Keratinocyte (primary cell): ENCODE data around the gene PFDN5. TPM values are rescaled to one million over a fixed set of nuclear protein-coding genes. Genes with fewer than 3 reads are reported as not detected.

Experiments used
- DNase-seq: peaks from one replicate; pipeline ENCODE4 v3.0.0-alpha.2; 2011; ENCODE audit warnings: low read depth, missing footprints, low spot score
- FAIRE-seq: peaks from 2 replicates; lab custom pipeline; 2011; peaks lifted over from hg19 to GRCh38; lab: Jason Lieb, UNC
- H2AFZ ChIP-seq: 2 replicates; pipeline ENCODE4 v1.6.0; 2012; ENCODE audit warnings: low read length, control low read depth, inconsistent platforms; ENCODE audit not compliant: control insufficient read depth
- H3K27ac ChIP-seq: 2 replicates; pipeline ENCODE4 v1.5.1; 2011; ENCODE audit warnings: low read length; ENCODE audit not compliant: control insufficient read depth, insufficient read depth
- H3K27me3 ChIP-seq: 3 replicates; pipeline ENCODE4 v1.6.0; 2011; ENCODE audit warnings: low read length; ENCODE audit not compliant: control insufficient read depth, insufficient read depth; ENCODE audit errors: extremely low read depth
- H3K36me3 ChIP-seq, 2 experiments: 2 replicates in 1 of 2; 3 replicates in 1 of 2; pipeline ENCODE4 v1.5.1; 2011; ENCODE audit warnings: low read length in 2 of 2, mild to moderate bottlenecking in 1 of 2; ENCODE audit not compliant: control insufficient read depth in 2 of 2, insufficient read depth in 2 of 2; ENCODE audit errors: extremely low read depth in 1 of 2
- H3K4me1 ChIP-seq: 3 replicates; pipeline ENCODE4 v1.5.1; 2011; ENCODE audit warnings: low read length; ENCODE audit not compliant: control insufficient read depth, insufficient read depth; ENCODE audit errors: extremely low read depth
- H3K4me2 ChIP-seq: 3 replicates; pipeline ENCODE4 v1.6.0; 2011; ENCODE audit warnings: low read depth, low read length; ENCODE audit not compliant: control insufficient read depth, insufficient read depth; ENCODE audit errors: extremely low read depth
- H3K4me3 ChIP-seq, 3 experiments: fragments of 200-600 bp in 1 of 3; sonication (generic) in 1 of 3; 2 replicates in 2 of 3; 3 replicates in 1 of 3; pipeline ENCODE4 v1.5.1; 2011 to 2016; ENCODE audit warnings: low read length in 3 of 3, mild to moderate bottlenecking in 3 of 3, control low read depth in 2 of 3, inconsistent platforms in 1 of 3, low read depth in 1 of 3, mixed read lengths in 1 of 3, mixed run types in 1 of 3, moderate library complexity in 1 of 3; ENCODE audit not compliant: control insufficient read depth in 2 of 3, insufficient read depth in 2 of 3; ENCODE audit errors: extremely low read depth in 1 of 3
- H3K79me2 ChIP-seq: 2 replicates; pipeline ENCODE4 v1.6.0; 2012; ENCODE audit warnings: low read length; ENCODE audit not compliant: control insufficient read depth, insufficient read depth
- H3K9ac ChIP-seq: 3 replicates; pipeline ENCODE4 v1.6.0; 2011; ENCODE audit warnings: low read length; ENCODE audit not compliant: control insufficient read depth, insufficient read depth; ENCODE audit errors: extremely low read depth
- H3K9me1 ChIP-seq: 3 replicates; pipeline ENCODE4 v1.6.0; 2011; ENCODE audit warnings: low read length; ENCODE audit not compliant: control insufficient read depth, insufficient read depth; ENCODE audit errors: extremely low read depth
- H3K9me3 ChIP-seq: 2 replicates; pipeline ENCODE4 v1.5.1; 2012; ENCODE audit warnings: low read depth, low read length; ENCODE audit not compliant: control insufficient read depth
- H4K20me1 ChIP-seq: 3 replicates; pipeline ENCODE4 v1.6.0; 2011; ENCODE audit warnings: low read length; ENCODE audit not compliant: control insufficient read depth, insufficient read depth; ENCODE audit errors: extremely low read depth
- EZH2 ChIP-seq: IDR thresholded peaks from one replicate; pipeline ENCODE4 v1.6.1; 2012; ENCODE audit warnings: inconsistent platforms, mild to moderate bottlenecking, low read length, moderate library complexity
- dilution Hi-C: fragments of 300-500 bp; cut with MboI; formaldehyde crosslinking; loops from one replicate; pipeline ENCODE4 v1.7.0; 2020; ENCODE audit warnings: low sequenced_read_pairs; ENCODE audit not compliant: extremely low pct_ligation_motif_present
- polyA plus RNA-seq, 5 experiments: library from polyadenylated mRNA; depleted of rRNA in 3 of 5; stranded (reverse) in 3 of 5; stranded (forward) in 1 of 5; unstranded in 1 of 5; fragments of >200 nt; gene quantifications; 1 replicate in 1 of 5; 2 replicates in 3 of 5; 3 replicates in 1 of 5; pipeline versions ENCODE4 v1.2.1 to v1.2.3, GENCODE V29; 2011 to 2012; ENCODE audit warnings: missing spikeins in 2 of 5, low read depth in 1 of 5, low replicate concordance in 1 of 5
- TF ChIP-seq, protein P1 (sequence below), 3 experiments: IDR thresholded peaks in 1 of 3; conservative IDR thresholded peaks in 1 of 3; optimal IDR thresholded peaks in 1 of 3; 2 replicates in 2 of 3; 3 replicates in 1 of 3; pipeline versions ENCODE3 to v1.5.1; 2011; ENCODE audit warnings: low read length in 3 of 3, mild to moderate bottlenecking in 3 of 3, moderate library complexity in 2 of 3, control low read depth in 1 of 3, inconsistent platforms in 1 of 3; ENCODE audit not compliant: insufficient read depth in 2 of 3; ENCODE audit errors: extremely low read depth in 1 of 3

PFDN5 gene
- polyA plus RNA-seq, 1 donor (not counting 4 experiments of a cell fraction or from before 2014, with no cell fraction given): 659 TPM

DNA sequence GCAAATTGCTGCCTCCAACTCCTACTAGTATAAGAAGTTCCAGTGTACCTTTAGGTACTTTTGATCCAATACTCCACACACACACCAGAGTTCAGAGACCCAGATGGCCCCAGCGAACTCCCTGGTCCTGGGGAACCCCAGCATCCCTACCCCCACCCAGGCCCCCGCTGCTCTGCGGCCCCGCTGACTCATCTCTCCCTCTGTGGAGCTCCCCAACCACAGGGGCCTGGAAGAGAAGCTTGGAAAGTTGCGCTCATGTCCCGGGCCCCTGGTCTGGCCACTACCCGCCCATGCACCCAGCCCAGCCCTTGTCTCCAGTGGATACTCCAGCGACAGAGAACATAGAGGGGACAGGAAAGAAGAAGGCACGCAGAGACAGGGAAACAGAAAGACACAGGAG lies 45.1 kb downstream of the PFDN5 start:
- Histone ChIP-seq H3K27me3 (peaks cover 37% of the 10 kb centered on the region), H3K27ac (no peak overlapping the region), H3K9me3 (no peaks in the 10 kb centered on the region), H4K20me1 (no peaks in the 10 kb centered on the region), H3K79me2 (no peaks in the 10 kb centered on the region), H3K9ac (no peak overlapping the region), H3K4me2 (no peak overlapping the region), H3K36me3 (no peaks in the 10 kb centered on the region), H3K4me1 (peaks cover 1% of the 10 kb centered on the region), H2AFZ (no peak overlapping the region), H3K9me1 (no peaks in the 10 kb centered on the region), H3K4me3 (no peak overlapping the region)
- FAIRE-seq (no peak), DNase-seq (no peak)
- dilution Hi-C loops: no loop called here
- no peak for TF ChIP-seq EZH2
- TF ChIP-seq, protein P1, sequence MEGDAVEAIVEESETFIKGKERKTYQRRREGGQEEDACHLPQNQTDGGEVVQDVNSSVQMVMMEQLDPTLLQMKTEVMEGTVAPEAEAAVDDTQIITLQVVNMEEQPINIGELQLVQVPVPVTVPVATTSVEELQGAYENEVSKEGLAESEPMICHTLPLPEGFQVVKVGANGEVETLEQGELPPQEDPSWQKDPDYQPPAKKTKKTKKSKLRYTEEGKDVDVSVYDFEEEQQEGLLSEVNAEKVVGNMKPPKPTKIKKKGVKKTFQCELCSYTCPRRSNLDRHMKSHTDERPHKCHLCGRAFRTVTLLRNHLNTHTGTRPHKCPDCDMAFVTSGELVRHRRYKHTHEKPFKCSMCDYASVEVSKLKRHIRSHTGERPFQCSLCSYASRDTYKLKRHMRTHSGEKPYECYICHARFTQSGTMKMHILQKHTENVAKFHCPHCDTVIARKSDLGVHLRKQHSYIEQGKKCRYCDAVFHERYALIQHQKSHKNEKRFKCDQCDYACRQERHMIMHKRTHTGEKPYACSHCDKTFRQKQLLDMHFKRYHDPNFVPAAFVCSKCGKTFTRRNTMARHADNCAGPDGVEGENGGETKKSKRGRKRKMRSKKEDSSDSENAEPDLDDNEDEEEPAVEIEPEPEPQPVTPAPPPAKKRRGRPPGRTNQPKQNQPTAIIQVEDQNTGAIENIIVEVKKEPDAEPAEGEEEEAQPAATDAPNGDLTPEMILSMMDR (optimal IDR thresholded peaks at IDR 0.05 in 1 of 3, IDR thresholded peaks at IDR 0.05 in 1 of 3, conservative IDR thresholded peaks at IDR 0.05 in 1 of 3; ENCODE audit: extremely low read depth in 1 of 3, insufficient read depth in 2 of 3, low read length in 3 of 3): no peak

DNA sequence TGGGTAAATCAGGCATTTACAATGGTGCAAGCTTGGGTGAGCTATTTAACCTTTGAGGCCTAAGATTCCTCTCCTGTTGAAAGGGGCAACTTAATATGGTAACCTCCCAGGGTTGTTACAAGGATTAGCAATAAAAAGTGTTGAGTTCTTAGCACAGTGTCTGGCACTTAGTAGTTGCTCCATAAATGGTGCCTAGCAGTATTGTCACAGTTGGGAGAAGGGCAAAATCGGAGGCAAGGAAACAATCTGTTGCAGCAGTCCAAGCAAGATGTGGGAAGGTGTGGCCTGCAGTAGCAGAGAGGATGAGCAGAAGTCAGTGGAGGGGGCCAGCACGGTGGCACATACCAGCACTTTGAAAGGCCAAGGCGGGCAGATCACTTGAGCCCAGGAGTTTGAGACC lies 48.1 kb downstream of the PFDN5 start:
- Histone ChIP-seq H3K9me3 (no peaks in the 10 kb centered on the region), H4K20me1 (no peaks in the 10 kb centered on the region), H3K4me1 (peaks cover 4% of the 10 kb centered on the region), H3K9ac (no peak overlapping the region), H3K36me3 (no peaks in the 10 kb centered on the region), H3K4me3 (no peak overlapping the region), H3K27ac (no peak overlapping the region), H3K4me2 (no peak overlapping the region), H3K27me3 (peaks cover 9% of the 10 kb centered on the region), H3K79me2 (no peaks in the 10 kb centered on the region), H2AFZ (no peak overlapping the region), H3K9me1 (no peaks in the 10 kb centered on the region)
- DNase-seq (no peak), FAIRE-seq (no peak)
- dilution Hi-C loops: no loop called here
- no peak for TF ChIP-seq EZH2
- TF ChIP-seq, protein P1 (optimal IDR thresholded peaks at IDR 0.05 in 1 of 3, IDR thresholded peaks at IDR 0.05 in 1 of 3, conservative IDR thresholded peaks at IDR 0.05 in 1 of 3; ENCODE audit: extremely low read depth in 1 of 3, insufficient read depth in 2 of 3, low read length in 3 of 3): no peak
